HG02840 (cell line): Measurements from ENCODE around the gene ZNF169.
"Not testable (repeated sequence)": the region's sequence is repeated elsewhere in the genome, so short reads cannot be mapped to it uniquely, and the experiment has no call there.

Experiments used
- ATAC-seq: cut with Tn5 transposase; IDR thresholded peaks from one replicate; pipeline ENCODE4 v1.9.1; 2021; ENCODE audit warnings: mild to moderate bottlenecking, moderate library complexity, moderate number of reproducible peaks; ENCODE audit not compliant: unreplicated experiment, low FRiP score

Gene ZNF169

DNA sequence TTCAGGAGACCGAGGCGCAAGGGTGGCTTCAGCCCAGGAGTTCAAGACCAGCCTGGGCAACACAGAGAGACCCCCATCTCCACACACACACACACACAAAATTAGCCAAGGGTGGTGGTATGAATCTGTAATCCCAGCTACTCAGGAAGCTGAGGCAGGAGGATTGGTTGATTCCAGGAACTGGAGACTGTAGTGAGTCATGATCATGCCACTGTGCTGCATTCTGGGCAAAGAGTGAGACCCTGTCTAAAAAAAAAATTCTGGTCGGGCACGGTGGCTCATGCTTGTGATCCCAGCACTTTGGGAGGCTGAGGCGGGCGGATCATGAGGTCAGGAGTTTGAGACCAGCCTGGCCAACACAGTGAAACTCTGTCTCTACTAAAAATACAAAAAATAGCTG is 80.6 kb downstream of the ZNF169 start:
- not testable (repeated sequence) for ATAC-seq

DNA sequence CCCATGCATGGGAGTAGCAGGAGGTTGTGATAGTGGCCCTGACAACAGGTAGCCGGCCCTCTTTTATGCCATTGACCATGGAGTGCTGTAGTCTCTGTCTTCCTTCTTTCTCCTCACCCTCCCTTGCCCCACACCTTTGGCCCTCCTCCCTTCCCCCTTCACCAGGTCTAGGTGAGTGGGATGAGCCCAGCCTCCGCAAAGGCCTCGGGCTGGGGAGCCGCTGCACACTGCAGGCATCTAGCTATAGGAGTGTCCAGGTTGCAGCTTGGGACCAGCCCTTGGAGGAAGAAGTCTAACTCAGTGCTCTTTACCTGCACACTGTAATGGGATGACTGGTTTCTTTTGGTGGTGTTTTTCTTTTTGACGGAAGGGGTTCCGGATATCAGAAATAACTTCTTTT is 81.7 kb downstream of the ZNF169 start:
- not testable (repeated sequence) for ATAC-seq

DNA sequence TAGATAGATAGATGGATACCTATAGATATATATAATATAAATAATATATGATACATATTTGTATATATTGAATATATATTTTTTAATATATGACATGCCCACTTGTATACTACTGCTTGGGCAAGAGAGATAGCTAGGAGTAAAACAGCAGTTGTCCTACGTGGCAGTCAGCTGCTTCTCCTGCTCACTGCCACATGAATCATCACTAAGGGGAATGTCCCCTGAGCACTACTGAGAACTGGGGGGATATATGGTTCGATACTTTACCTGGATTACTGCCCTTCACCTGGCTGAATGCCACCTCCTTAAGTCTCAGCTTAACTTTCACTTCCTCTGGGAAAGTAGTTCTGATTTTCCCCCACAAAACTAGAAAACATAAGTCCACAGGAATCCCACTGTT is 82.6 kb downstream of the ZNF169 start:
- not testable (repeated sequence) for ATAC-seq

DNA sequence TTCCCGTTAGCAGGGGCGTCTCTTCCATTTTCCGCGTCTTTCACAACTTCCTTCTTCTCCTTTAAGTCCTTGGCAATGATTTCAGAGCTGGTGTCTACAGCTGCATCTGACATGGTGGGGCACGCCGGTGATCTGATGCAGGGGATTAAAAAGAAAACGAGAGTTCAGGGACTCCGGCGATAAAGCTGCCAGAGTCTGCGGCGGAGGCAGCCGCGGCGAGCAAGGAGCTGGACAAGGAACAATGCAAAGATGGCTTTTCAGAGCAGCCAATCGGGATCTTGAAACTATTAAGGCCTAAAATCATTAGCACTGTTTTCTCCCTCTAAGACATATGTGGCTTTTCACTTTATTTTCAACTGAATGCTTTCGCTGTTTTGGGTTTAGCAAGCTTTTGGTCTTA is 88.4 kb downstream of the ZNF169 start:
- not testable (repeated sequence) for ATAC-seq

- ATAC-seq = not testable (repeated sequence)
These were observed 89.7 kb downstream of the ZNF169 start for GRCh38 chr9:94348754-94349153.
